SK-N-SH treated with all-trans-retinoic acid at 6 μM for 48 hours (cell line): Measurements from ENCODE around the gene TAMALIN.

Source experiments
- ATAC-seq: fragments of 200-7000 bp; cut with Tn5 transposase; 3 replicates; pipeline ENCODE4 v1.9.1; 2020; ENCODE audit warnings: mild to moderate bottlenecking, moderate library complexity
- ARNTL ChIP-seq: fragments of 450-650 bp; formaldehyde crosslinking; IDR thresholded peaks from 2 replicates; pipeline ENCODE4 v1.5.0; 2020; ENCODE audit warnings: low read depth, mild to moderate bottlenecking, moderate library complexity, borderline replicate concordance
- BACH2 ChIP-seq: fragments of 250-450 bp; sonication (Bioruptor Pico); IDR thresholded peaks from 2 replicates; pipeline ENCODE4 v1.9.0; 2021; ENCODE audit warnings: mild to moderate bottlenecking, borderline replicate concordance
- CSDC2 ChIP-seq: fragments of 250-450 bp; sonication (Bioruptor Pico); IDR thresholded peaks from 2 replicates; pipeline ENCODE4 v1.5.0; 2020; ENCODE audit warnings: mild to moderate bottlenecking, moderate library complexity
- CSRNP3 ChIP-seq: fragments of 250-450 bp; sonication (Bioruptor Pico); IDR thresholded peaks from 2 replicates; pipeline ENCODE4 v1.5.1; 2021; ENCODE audit warnings: mild to moderate bottlenecking, moderate library complexity
- ESRRG ChIP-seq: fragments of 250-450 bp; sonication (Bioruptor Pico); IDR thresholded peaks from 2 replicates; pipeline ENCODE4 v1.6.1; 2021; ENCODE audit warnings: mild to moderate bottlenecking
- GLIS3 ChIP-seq: fragments of 250-450 bp; sonication (Bioruptor Pico); IDR thresholded peaks from 2 replicates; pipeline ENCODE4 v1.5.0; 2020; ENCODE audit warnings: mild to moderate bottlenecking, moderate library complexity
- ISL1 ChIP-seq: fragments of 250-450 bp; sonication (Bioruptor Pico); IDR thresholded peaks from 2 replicates; pipeline ENCODE4 v2.1.2; 2022; ENCODE audit warnings: mild to moderate bottlenecking, moderate library complexity
- PATZ1 ChIP-seq: fragments of 250-450 bp; sonication (Bioruptor Pico); IDR thresholded peaks from 2 replicates; pipeline ENCODE4 v1.8.0; 2020; ENCODE audit warnings: mild to moderate bottlenecking, moderate library complexity, borderline replicate concordance
- RARB ChIP-seq: fragments of 250-450 bp; sonication (Bioruptor Pico); IDR thresholded peaks from 2 replicates; pipeline ENCODE4 v1.8.0; 2021; ENCODE audit warnings: mild to moderate bottlenecking, moderate library complexity
- TCF4 ChIP-seq: fragments of 250-450 bp; sonication (Bioruptor Pico); IDR thresholded peaks from 2 replicates; pipeline ENCODE4 v1.8.0; 2021; ENCODE audit warnings: mild to moderate bottlenecking, moderate library complexity, borderline replicate concordance
- TOX ChIP-seq: fragments of 250-450 bp; sonication (Bioruptor Pico); IDR thresholded peaks from 2 replicates; pipeline ENCODE4 v1.8.0; 2021; ENCODE audit warnings: mild to moderate bottlenecking, moderate library complexity, borderline replicate concordance
- TSHZ2 ChIP-seq: fragments of 250-450 bp; sonication (Bioruptor Pico); IDR thresholded peaks from 2 replicates; pipeline ENCODE4 v1.5.0; 2020; ENCODE audit warnings: mild to moderate bottlenecking, moderate library complexity
- ZC3H10 ChIP-seq: fragments of 250-450 bp; sonication (Bioruptor Pico); IDR thresholded peaks from 2 replicates; pipeline ENCODE4 v1.5.1; 2021; ENCODE audit warnings: mild to moderate bottlenecking, moderate library complexity
- ZFP3 ChIP-seq: fragments of 250-450 bp; sonication (Bioruptor Pico); IDR thresholded peaks from 2 replicates; pipeline ENCODE4 v1.5.0; 2020; ENCODE audit warnings: mild to moderate bottlenecking, moderate library complexity
- ZFP30 ChIP-seq: fragments of 450-650 bp; formaldehyde crosslinking; IDR thresholded peaks from 2 replicates; pipeline ENCODE4 v1.5.0; 2022; ENCODE audit warnings: mild to moderate bottlenecking, moderate library complexity
- ZNF565 ChIP-seq: fragments of 450-650 bp; formaldehyde crosslinking; conservative IDR thresholded peaks from 2 replicates; pipeline ENCODE4 v1.5.0; 2020; ENCODE audit warnings: low read depth, mild to moderate bottlenecking, moderate library complexity
- ZNF70 ChIP-seq: fragments of 450-650 bp; formaldehyde crosslinking; IDR thresholded peaks from 2 replicates; pipeline ENCODE4 v1.5.0; 2020; ENCODE audit warnings: mild to moderate bottlenecking, moderate library complexity
- ZNF8 ChIP-seq: fragments of 450-650 bp; formaldehyde crosslinking; IDR thresholded peaks from 2 replicates; pipeline ENCODE4 v1.5.0; 2020; ENCODE audit warnings: mild to moderate bottlenecking, moderate library complexity
- TF ChIP-seq, protein P1 (sequence below): fragments of 250-450 bp; sonication (Bioruptor Pico); IDR thresholded peaks from 2 replicates; pipeline ENCODE4 v1.5.1; 2020; ENCODE audit warnings: low read depth, mild to moderate bottlenecking, moderate library complexity

The TAMALIN gene

DNA sequence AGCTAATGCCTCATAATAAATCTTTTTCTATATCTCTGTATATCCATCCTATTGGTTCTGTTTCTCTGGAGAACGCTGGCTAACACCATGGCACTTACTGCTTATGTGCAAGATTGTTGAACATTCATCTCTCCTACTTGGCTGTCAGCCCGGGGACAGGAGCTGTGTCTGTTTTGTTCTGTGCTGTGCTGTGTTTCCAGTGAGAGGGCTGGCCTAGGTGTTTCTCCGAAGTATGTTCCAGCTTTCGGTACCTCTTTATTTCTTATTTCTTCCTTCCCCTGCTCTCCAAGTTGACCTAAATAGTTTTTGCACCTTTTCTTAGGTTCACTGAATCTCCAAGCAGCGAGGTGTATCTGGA is 25.7 kb downstream of the TAMALIN start:
- TF ChIP-seq ZFP30 (CRISPR knock-in tag) (no peak), TOX (CRISPR knock-in tag) (no peak), ISL1 (CRISPR knock-in tag) (0 out of 2 replicates have a peak, but pooled peaks have one; percentile 6), ZNF70 (peak; percentile 17; the same call in 1 of the 2 replicates), RARB (no peak)
- peak; percentile 61 for ATAC-seq

DNA sequence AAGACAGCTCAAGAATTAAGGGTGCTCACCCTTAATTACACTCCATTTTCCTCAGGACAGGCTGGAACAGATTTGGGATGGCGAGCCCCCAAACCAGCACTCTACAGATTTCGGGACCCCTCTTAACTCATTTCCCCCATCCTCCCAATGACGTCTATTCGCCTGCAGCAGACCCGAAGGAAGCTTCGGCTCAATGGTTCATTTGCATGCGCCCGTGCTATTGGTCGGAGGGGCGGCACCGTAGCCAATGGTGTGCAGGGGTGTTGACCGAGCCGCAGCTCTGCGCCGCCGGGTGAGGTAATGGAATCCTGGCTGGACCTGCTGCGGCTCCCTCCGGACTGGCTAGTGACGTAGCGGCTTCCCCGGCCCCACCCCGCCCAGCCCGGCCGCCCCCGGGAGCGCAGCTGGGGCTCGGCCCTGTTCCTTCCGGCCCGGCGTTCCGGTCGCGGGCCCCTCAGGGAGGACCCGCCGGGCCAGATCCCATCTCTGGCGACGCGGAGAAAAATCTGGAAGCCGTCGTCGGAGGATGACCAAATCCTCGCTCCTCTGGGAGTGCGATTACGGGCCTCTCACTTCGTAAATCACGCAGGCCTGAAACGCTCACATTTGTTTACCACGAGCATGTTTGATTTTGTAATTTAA is 26.2 kb downstream of the TAMALIN start:
- ATAC-seq, result peak; percentile 95
- TF ChIP-seq TSHZ2 (CRISPR knock-in tag), result peak; percentile 56; the same call in 1 of the 2 replicates
- TF ChIP-seq, protein P1, sequence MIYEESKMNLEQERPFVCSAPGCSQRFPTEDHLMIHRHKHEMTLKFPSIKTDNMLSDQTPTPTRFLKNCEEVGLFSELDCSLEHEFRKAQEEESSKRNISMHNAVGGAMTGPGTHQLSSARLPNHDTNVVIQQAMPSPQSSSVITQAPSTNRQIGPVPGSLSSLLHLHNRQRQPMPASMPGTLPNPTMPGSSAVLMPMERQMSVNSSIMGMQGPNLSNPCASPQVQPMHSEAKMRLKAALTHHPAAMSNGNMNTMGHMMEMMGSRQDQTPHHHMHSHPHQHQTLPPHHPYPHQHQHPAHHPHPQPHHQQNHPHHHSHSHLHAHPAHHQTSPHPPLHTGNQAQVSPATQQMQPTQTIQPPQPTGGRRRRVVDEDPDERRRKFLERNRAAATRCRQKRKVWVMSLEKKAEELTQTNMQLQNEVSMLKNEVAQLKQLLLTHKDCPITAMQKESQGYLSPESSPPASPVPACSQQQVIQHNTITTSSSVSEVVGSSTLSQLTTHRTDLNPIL (CRISPR knock-in tag), result 0 out of 2 replicates have a peak, but pooled peaks have one; percentile 25
- no peak for TF ChIP-seq ARNTL (CRISPR knock-in tag)
- no peak for TF ChIP-seq ZFP30 (CRISPR knock-in tag)
- 0 out of 2 replicates have a peak, but pooled peaks have one; percentile 34 for TF ChIP-seq TCF4 (CRISPR knock-in tag)
- TF ChIP-seq CSDC2 (CRISPR knock-in tag), result peak; percentile 39; the same call in 1 of the 2 replicates
- 0 out of 2 replicates have a peak, but pooled peaks have one; percentile 9 for TF ChIP-seq PATZ1 (CRISPR knock-in tag)
- TF ChIP-seq GLIS3 (CRISPR knock-in tag), result 0 out of 2 replicates have a peak, but pooled peaks have one; percentile 43
- TF ChIP-seq, all 23 proteins: peak for 6

DNA sequence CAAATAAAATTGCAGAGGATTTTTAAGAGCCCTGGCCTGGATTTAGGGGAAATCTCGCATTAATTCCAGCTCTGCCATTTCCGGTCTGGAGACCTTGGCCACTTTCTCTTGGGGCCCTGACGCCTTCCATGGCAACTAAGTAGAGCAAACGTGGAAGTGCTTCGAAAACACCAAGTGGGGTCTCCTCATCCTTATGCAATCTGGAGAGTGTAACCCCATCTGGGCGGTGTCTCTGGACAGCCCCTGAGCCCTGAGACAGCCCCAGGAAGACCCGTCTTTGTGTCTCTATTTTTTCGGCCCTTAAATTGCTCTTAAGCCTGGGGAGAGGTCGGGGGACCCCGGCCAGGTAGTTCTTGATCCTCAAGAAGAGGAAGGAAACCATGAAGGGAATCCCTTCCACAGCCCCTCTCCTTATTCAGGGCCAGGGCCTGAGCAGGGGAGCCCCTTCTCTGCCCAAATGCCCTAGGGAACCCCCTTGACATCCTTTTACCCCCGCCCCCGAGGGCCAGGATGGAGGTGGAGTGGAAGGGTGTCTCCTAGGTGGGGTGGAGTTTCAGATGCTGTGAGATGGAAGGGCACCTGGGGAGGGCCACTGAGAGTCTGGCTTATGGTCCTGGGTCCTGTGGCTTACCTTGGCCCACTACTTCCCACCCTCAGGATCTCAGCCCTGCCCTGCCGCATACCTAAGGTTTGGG is 26.8 kb downstream of the TAMALIN start:
- TF ChIP-seq ZFP3 (CRISPR knock-in tag) (0 out of 2 replicates have a peak, but pooled peaks have one; percentile 31), ZNF565 (CRISPR knock-in tag) (no peak)
- no peak for ATAC-seq

- ATAC-seq, result no peak
Measured at GRCh38 chr12:52035190-52035589, 28.4 kb downstream of the TAMALIN start.

More at GRCh38 chr12:52035190-52035589, 28.4 kb downstream of the TAMALIN start:
- TF ChIP-seq ZFP3 (CRISPR knock-in tag), result no peak
- no peak for TF ChIP-seq GLIS3 (CRISPR knock-in tag)
- TF ChIP-seq TCF4 (CRISPR knock-in tag), result no peak
- no peak for TF ChIP-seq ZC3H10 (CRISPR knock-in tag)
- TF ChIP-seq ISL1 (CRISPR knock-in tag), result no peak
- TF ChIP-seq ZNF70, result no peak
- no peak for TF ChIP-seq TOX (CRISPR knock-in tag)
- no peak for TF ChIP-seq BACH2 (CRISPR knock-in tag)
- no peak for TF ChIP-seq CSDC2 (CRISPR knock-in tag)
- no peak for TF ChIP-seq CSRNP3 (CRISPR knock-in tag)
- TF ChIP-seq ZNF8 (CRISPR knock-in tag), result no peak
- TF ChIP-seq ESRRG (CRISPR knock-in tag), result no peak
- TF ChIP-seq, protein P1 (CRISPR knock-in tag), result no peak
